NOMO-1 treated with DMSO at 0.1 percent for 48 hours (cell line): ENCODE measurements around the gene OR1N2.
"Not testable (repeated sequence)": the region's sequence is repeated elsewhere in the genome, so short reads cannot be mapped to it uniquely, and the experiment has no call there.

ENCODE experiments used
- DNase-seq: peaks from one replicate; lab custom pipeline; 2025; ENCODE audit not compliant: unreplicated experiment; lab: John Stamatoyannopoulos, UW

OR1N2 gene

GRCh38 chr9:122552812-122553211 lies at the start of gene OR1N2:
Gene OR1N2, plus strand, starts transcription at chr9:122553112. Its CDS starts 100 bp downstream, at chr9:122553212.
- no peak for DNase-seq

GRCh38 chr9:122506964-122507363 lies 45.9 kb upstream of the OR1N2 start:
- no peak for DNase-seq

- DNase-seq = no peak
Observed at GRCh38 chr9:122510502-122510901, 42.4 kb upstream of the OR1N2 start, which contains the start of gene OR1J2. Gene OR1J2, plus strand, starts transcription at chr9:122510802. Its CDS starts 0 bp downstream, at chr9:122510802.

- DNase-seq = no peak
Observed at GRCh38 chr9:122518226-122518625, 34.7 kb upstream of the OR1N2 start.

- DNase-seq = no peak
Observed at GRCh38 chr9:122518841-122519240, 34.1 kb upstream of the OR1N2 start, which contains the start of gene OR1J4. Gene OR1J4, plus strand, starts transcription at chr9:122519141. Its CDS starts 0 bp downstream, at chr9:122519141.

GRCh38 chr9:122519376-122519775 lies 33.5 kb upstream of the OR1N2 start:
- DNase-seq = no peak

- DNase-seq = no peak
Observed at GRCh38 chr9:122526602-122527001, 26.3 kb upstream of the OR1N2 start.

- no peak for DNase-seq
Observed at GRCh38 chr9:122527193-122527592, 25.7 kb upstream of the OR1N2 start, which contains the start of gene OR1N1. Gene OR1N1, minus strand, starts transcription at chr9:122527293. Its CDS starts 0 bp downstream, at chr9:122527293.

GRCh38 chr9:122531157-122531556 lies 21.8 kb upstream of the OR1N2 start:
- DNase-seq = not testable (repeated sequence)

- DNase-seq = no peak
Observed at GRCh38 chr9:122536134-122536533, 16.8 kb upstream of the OR1N2 start.

- DNase-seq = not testable (repeated sequence)
Observed at GRCh38 chr9:122537066-122537465, 15.8 kb upstream of the OR1N2 start.

GRCh38 chr9:122538757-122539156 lies 14.2 kb upstream of the OR1N2 start:
- no peak for DNase-seq

GRCh38 chr9:122546196-122546595 lies 6.7 kb upstream of the OR1N2 start:
- no peak for DNase-seq

GRCh38 chr9:122551371-122551770 lies 1.5 kb upstream of the OR1N2 start:
- DNase-seq = no peak

- no peak for DNase-seq
Observed at GRCh38 chr9:122561446-122561845, 8.5 kb downstream of the OR1N2 start.

- no peak for DNase-seq
Observed at GRCh38 chr9:122562134-122562760, 9.3 kb downstream of the OR1N2 start.

GRCh38 chr9:122567901-122568300 lies 15.0 kb downstream of the OR1N2 start:
- DNase-seq = no peak

GRCh38 chr9:122572456-122572855 lies 19.5 kb downstream of the OR1N2 start:
- DNase-seq = no peak

GRCh38 chr9:122579874-122580273 lies 27.0 kb downstream of the OR1N2 start:
- DNase-seq = no peak

GRCh38 chr9:122580360-122580759 lies 27.4 kb downstream of the OR1N2 start:
- DNase-seq = no peak

GRCh38 chr9:122583284-122583683 lies 30.4 kb downstream of the OR1N2 start, which contains the start of gene OR1L8:
Gene OR1L8, minus strand, starts transcription at chr9:122583384. Its CDS starts 14,907 bp downstream, at chr9:122568477.
- DNase-seq = not testable (repeated sequence)
